ENCODE results near the gene AMHR2.
"Not testable (repeated sequence)": the region's sequence is repeated elsewhere in the genome, so short reads cannot be mapped to it uniquely, and the experiment has no call there.

Gene AMHR2

GRCh38 chr12:53413485-53414204 is 10.0 kb upstream of the AMHR2 start:
- Histone ChIP-seq H3K36me3 (ENCODE audit: control insufficient read depth in 2 of 2, insufficient read depth in 1 of 2, low read length in 2 of 2) (peaks cover 20 to 48% of the 10 kb centered on the region in 2 experiments), H3K27ac (ENCODE audit: extremely low read depth, low read depth, low read length) (no peak overlapping the region), H3K9me3 (ENCODE audit: control insufficient read depth, insufficient read depth, low read depth, low read length) (no peaks in the 10 kb centered on the region), H3K4me1 (ENCODE audit: control insufficient read depth, insufficient read depth, low read length) (peaks cover 10% of the 10 kb centered on the region), H3K4me3 (ENCODE audit: low read depth, low read length) (no peak overlapping the region)
- ChIA-PET POLR2A (no interaction called here), CTCF (interaction anchor here (0.7 to 2.8 kb wide), 4 partner anchors 8 to 92 kb away, joined by 3 to 19 read pairs (median 5); partner anchors contain the start of gene AAAS)
- no peak for TF ChIP-seq ZNF426 (tag by site-specific recombination; IDR thresholded peaks at IDR 0.05)
- TF ChIP-seq TCF7L2 (IDR thresholded peaks at IDR 0.05; ENCODE audit: borderline replicate concordance, low read depth, low read length): no peak
- TF ChIP-seq SP7 (tag by site-specific recombination; IDR thresholded peaks at IDR 0.05): peak; percentile 74; the same call in 1 of the 2 replicates
- TF ChIP-seq ZNF138 (tag by site-specific recombination; IDR thresholded peaks at IDR 0.05; ENCODE audit: borderline replicate concordance): no peak
- TF ChIP-seq ZNF837 (tag by site-specific recombination; IDR thresholded peaks at IDR 0.05): no peak
- TF ChIP-seq, protein P1, sequence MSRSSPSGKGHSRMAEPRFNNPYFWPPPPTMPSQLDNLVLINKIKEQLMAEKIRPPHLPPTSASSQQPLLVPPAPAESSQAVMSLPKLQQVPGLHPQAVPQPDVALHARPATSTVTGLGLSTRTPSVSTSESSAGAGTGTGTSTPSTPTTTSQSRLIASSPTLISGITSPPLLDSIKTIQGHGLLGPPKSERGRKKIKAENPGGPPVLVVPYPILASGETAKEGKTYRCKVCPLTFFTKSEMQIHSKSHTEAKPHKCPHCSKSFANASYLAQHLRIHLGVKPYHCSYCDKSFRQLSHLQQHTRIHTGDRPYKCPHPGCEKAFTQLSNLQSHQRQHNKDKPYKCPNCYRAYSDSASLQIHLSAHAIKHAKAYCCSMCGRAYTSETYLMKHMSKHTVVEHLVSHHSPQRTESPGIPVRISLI (tag by site-specific recombination; IDR thresholded peaks at IDR 0.05): peak; percentile 52; the same call in 1 of the 2 replicates
- no peak for TF ChIP-seq MEIS1 (CRISPR knock-in tag; IDR thresholded peaks at IDR 0.05; ENCODE audit: borderline replicate concordance)

- ChIA-PET CTCF (interaction anchor here (0.6 to 1.8 kb wide), 5 partner anchors 10 to 62 kb away, joined by 3 to 11 read pairs (median 3); no protein-coding TSS in a partner anchor), POLR2A (no interaction called here)
- Histone ChIP-seq H3K4me1 (ENCODE audit: control insufficient read depth, insufficient read depth, low read length) (peaks cover 10% of the 10 kb centered on the region), H3K9me3 (ENCODE audit: control insufficient read depth, insufficient read depth, low read depth, low read length) (no peaks in the 10 kb centered on the region), H3K4me3 (ENCODE audit: low read depth, low read length) (no peak overlapping the region), H3K36me3 (ENCODE audit: control insufficient read depth in 2 of 2, insufficient read depth in 1 of 2, low read length in 2 of 2) (peaks cover 14 to 35% of the 10 kb centered on the region in 2 experiments), H3K27ac (ENCODE audit: extremely low read depth, low read depth, low read length) (no peak overlapping the region; the same call in 1 of the 2 replicates)
- no peak for TF ChIP-seq ZNF529 (tag by site-specific recombination; IDR thresholded peaks at IDR 0.05; ENCODE audit: insufficient replicate concordance)
- TF ChIP-seq ZNF596 (tag by site-specific recombination; IDR thresholded peaks at IDR 0.05): no peak
- TF ChIP-seq ZNF138 (tag by site-specific recombination; IDR thresholded peaks at IDR 0.05; ENCODE audit: borderline replicate concordance): no peak
- TF ChIP-seq BCL11A (tag by site-specific recombination; IDR thresholded peaks at IDR 0.05; ENCODE audit: low read depth): no peak
- peak; percentile 19; the same call in 1 of the 2 replicates for TF ChIP-seq GLIS1 (tag by site-specific recombination; IDR thresholded peaks at IDR 0.05)
- TF ChIP-seq, protein P2, sequence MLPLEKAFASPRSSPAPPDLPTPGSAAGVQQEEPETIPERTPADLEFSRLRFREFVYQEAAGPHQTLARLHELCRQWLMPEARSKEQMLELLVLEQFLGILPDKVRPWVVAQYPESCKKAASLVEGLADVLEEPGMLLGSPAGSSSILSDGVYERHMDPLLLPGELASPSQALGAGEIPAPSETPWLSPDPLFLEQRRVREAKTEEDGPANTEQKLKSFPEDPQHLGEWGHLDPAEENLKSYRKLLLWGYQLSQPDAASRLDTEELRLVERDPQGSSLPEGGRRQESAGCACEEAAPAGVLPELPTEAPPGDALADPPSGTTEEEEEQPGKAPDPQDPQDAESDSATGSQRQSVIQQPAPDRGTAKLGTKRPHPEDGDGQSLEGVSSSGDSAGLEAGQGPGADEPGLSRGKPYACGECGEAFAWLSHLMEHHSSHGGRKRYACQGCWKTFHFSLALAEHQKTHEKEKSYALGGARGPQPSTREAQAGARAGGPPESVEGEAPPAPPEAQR (tag by site-specific recombination; IDR thresholded peaks at IDR 0.05): no peak
- TF ChIP-seq ZNF366 (tag by site-specific recombination; conservative IDR thresholded peaks at IDR 0.05): 0 out of 2 replicates have a peak, but pooled peaks have one; percentile 12
- no peak for TF ChIP-seq ZNF530 (tag by site-specific recombination; IDR thresholded peaks at IDR 0.05; ENCODE audit: low read depth)
These were observed 8.8 kb upstream of the AMHR2 start for GRCh38 chr12:53414756-53415417.

GRCh38 chr12:53415752-53416389 is 7.8 kb upstream of the AMHR2 start:
- peaks cover 14 to 30% of the 10 kb centered on the region in 2 experiments for H3K36me3 ChIP-seq (ENCODE audit: control insufficient read depth in 2 of 2, insufficient read depth in 1 of 2, low read length in 2 of 2)
- H3K4me1 ChIP-seq (ENCODE audit: control insufficient read depth, insufficient read depth, low read length); H3K9me3 ChIP-seq (ENCODE audit: control insufficient read depth, insufficient read depth, low read depth, low read length); H3K4me3 ChIP-seq (ENCODE audit: low read depth, low read length); H3K27ac ChIP-seq (ENCODE audit: extremely low read depth, low read depth, low read length); POLR2A ChIA-PET: not testable (repeated sequence)
- CTCF ChIA-PET: interaction anchor here (0.6 to 1.8 kb wide), 3 partner anchors 32 to 70 kb away, joined by 3 to 11 read pairs (median 5); no protein-coding TSS in a partner anchor
- peak; percentile 42; the same call in 1 of the 2 replicates for TF ChIP-seq EGR2 (tag by site-specific recombination; IDR thresholded peaks at IDR 0.05; ENCODE audit: low read depth)
- TF ChIP-seq ZNF692 (tag by site-specific recombination; IDR thresholded peaks at IDR 0.05): peak; percentile 53; the same call in 1 of the 2 replicates
- peak; percentile 80 for TF ChIP-seq ZNF398 (tag by site-specific recombination; IDR thresholded peaks at IDR 0.05)
- TF ChIP-seq ZNF654 (tag by site-specific recombination; IDR thresholded peaks at IDR 0.05; ENCODE audit: low read depth): 0 out of 2 replicates have a peak, but pooled peaks have one; percentile 1
- peak; percentile 23; the same call in 1 of the 2 replicates for TF ChIP-seq OSR2 (tag by site-specific recombination; IDR thresholded peaks at IDR 0.05)
- 0 out of 2 replicates have a peak, but pooled peaks have one; percentile 18 for TF ChIP-seq IKZF3 (tag by site-specific recombination; IDR thresholded peaks at IDR 0.05)

Data from HEK293 (cell line).